Caco-2 (cell line): Measurements from ENCODE around the gene MRPL46. TPM values are rescaled to one million over a fixed set of nuclear protein-coding genes. Genes with fewer than 3 reads are reported as not detected.

ENCODE experiments used
- BruUV-seq: library from RNA; stranded (reverse); fragments of 400-500 nt; replicated peaks from 2 replicates; lab custom pipeline; 2021; lab: Mats Ljungman, UMichigan
- CTCF ChIA-PET: fragments of 300-600 bp; sonication (Branson Sonifier 250); formaldehyde crosslinking; loops from one replicate; lab custom pipeline; 2022; ENCODE audit warnings: antibody characterized with exemption; lab: Charles Lee
- POLR2A ChIA-PET: fragments of 300-600 bp; sonication (Branson Sonifier 250); formaldehyde crosslinking; loops from one replicate; lab custom pipeline; 2022; ENCODE audit warnings: antibody characterized with exemption; lab: Charles Lee
- DNase-seq, 2 experiments: peaks; one replicate each; pipeline versions ENCODE4 v3.0.0 to v3.0.0-alpha.2; 2020 to 2022
- H3K27me3 ChIP-seq: replicated peaks from 2 replicates; pipeline ENCODE4 v1.6.0; 2011; ENCODE audit warnings: low read length; ENCODE audit not compliant: control insufficient read depth, insufficient read depth
- H3K36me3 ChIP-seq: 2 replicates; pipeline ENCODE4 v1.5.1; 2011; ENCODE audit warnings: low read length; ENCODE audit not compliant: control insufficient read depth, insufficient read depth
- H3K4me1 ChIP-seq: fragments of 250-450 bp; sonication (Bioruptor Pico); 2 replicates; pipeline ENCODE4 v1.5.1; 2020; ENCODE audit warnings: mild to moderate bottlenecking
- H3K4me3 ChIP-seq: 2 replicates; pipeline ENCODE4 v1.5.1; 2011; ENCODE audit warnings: low read depth, mild to moderate bottlenecking, control low read depth, low read length
- H3K9me3 ChIP-seq: fragments of 250-450 bp; sonication (Bioruptor Pico); 2 replicates; pipeline ENCODE4 v1.5.1; 2020; ENCODE audit warnings: mild to moderate bottlenecking, moderate library complexity
- H3K27ac Mint-ChIP-seq: one replicate; pipeline ENCODE4 v1.8.0; 2022; ENCODE audit warnings: mixed read lengths; ENCODE audit not compliant: unreplicated experiment
- H3K27me3 Mint-ChIP-seq: one replicate; pipeline ENCODE4 v1.8.0; 2022; ENCODE audit warnings: mixed read lengths; ENCODE audit not compliant: insufficient read depth, unreplicated experiment
- H3K36me3 Mint-ChIP-seq: one replicate; pipeline ENCODE4 v1.8.0; 2022; ENCODE audit warnings: mild to moderate bottlenecking, mixed read lengths; ENCODE audit not compliant: insufficient read depth, unreplicated experiment
- H3K4me1 Mint-ChIP-seq: one replicate; pipeline ENCODE4 v1.8.0; 2022; ENCODE audit warnings: low read depth, mixed read lengths; ENCODE audit not compliant: unreplicated experiment
- H3K4me3 Mint-ChIP-seq: one replicate; pipeline ENCODE4 v1.8.0; 2022; ENCODE audit warnings: mild to moderate bottlenecking, moderate library complexity, mixed read lengths; ENCODE audit not compliant: unreplicated experiment
- H3K9me3 Mint-ChIP-seq: one replicate; pipeline ENCODE4 v1.8.0; 2022; ENCODE audit warnings: mixed read lengths; ENCODE audit not compliant: unreplicated experiment
- CTCF ChIP-seq, 2 experiments: fragments of 200-600 bp in 1 of 2; IDR thresholded peaks; 1 replicate in 1 of 2; 2 replicates in 1 of 2; pipeline versions ENCODE4 v1.5.1 to v1.8.0; 2011 to 2022; ENCODE audit warnings: antibody characterized with exemption in 1 of 2, control low read depth in 1 of 2, inconsistent platforms in 1 of 2, low read depth in 1 of 2, low read length in 1 of 2, mild to moderate bottlenecking in 1 of 2, moderate library complexity in 1 of 2; ENCODE audit not compliant: insufficient read depth in 1 of 2, severe bottlenecking in 1 of 2, unreplicated experiment in 1 of 2
- intact Hi-C: fragments of 100-400 bp; cut with micrococcal nuclease; formaldehyde crosslinking; loops from one replicate; pipeline ENCODE4 v1.10.0; 2022; ENCODE audit not compliant: unreplicated experiment
- total RNA-seq: library from RNA; stranded (reverse); gene quantifications from 2 replicates; pipeline ENCODE4 v1.2.3, GENCODE V29; 2022

The MRPL46 gene
- total RNA-seq, 1 experiment from 2014 or later, result 44.5 TPM

DNA sequence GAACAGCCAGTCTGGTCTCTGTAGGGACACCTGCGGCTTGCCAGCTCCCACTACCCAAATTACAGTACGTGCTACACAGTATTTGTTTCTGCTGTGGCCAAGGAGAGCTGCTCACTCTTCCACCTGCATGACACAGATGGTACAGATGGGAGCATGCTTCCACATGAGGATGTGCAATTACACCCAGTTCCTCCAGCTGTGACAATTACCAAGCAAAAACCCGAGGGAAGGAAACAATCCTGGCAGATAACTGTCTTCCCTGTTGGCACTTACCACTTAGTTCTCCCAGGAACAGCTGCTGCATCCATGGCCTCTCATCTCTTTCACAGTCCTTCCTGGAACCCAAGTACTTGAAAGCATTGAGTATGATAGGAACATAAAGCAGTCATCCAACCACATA lies 44.9 kb upstream of the MRPL46 start:
- Histone ChIP-seq H3K27me3 (no peaks in the 10 kb centered on the region), H3K4me3 (no peak overlapping the region), H3K4me1 (no peaks in the 10 kb centered on the region), H3K9me3 (no peaks in the 10 kb centered on the region), H3K36me3 (no peaks in the 10 kb centered on the region)
- POLR2A ChIA-PET, result no interaction called here
- no peak overlapping the region for H3K4me3 Mint-ChIP-seq
- H3K27ac Mint-ChIP-seq, result no peak overlapping the region
- no peaks in the 10 kb centered on the region for H3K36me3 Mint-ChIP-seq
- H3K9me3 Mint-ChIP-seq, result no peaks in the 10 kb centered on the region
- BruUV-seq, result no TSS peak
- DNase-seq, result no peak
- intact Hi-C loops, result no loop called here
- H3K27me3 Mint-ChIP-seq, result no peaks in the 10 kb centered on the region
- CTCF ChIA-PET, result no interaction called here
- no peaks in the 10 kb centered on the region for H3K4me1 Mint-ChIP-seq
- TF ChIP-seq CTCF (IDR thresholded peaks at IDR 0.05; ENCODE audit: insufficient read depth in 1 of 2, low read depth in 1 of 2, low read length in 1 of 2, severe bottlenecking in 1 of 2, unreplicated experiment in 1 of 2), result no peak

GRCh38 chr15:88511161-88511560 lies 44.0 kb upstream of the MRPL46 start:
- Mint-ChIP-seq H3K4me1 (no peaks in the 10 kb centered on the region), H3K4me3 (no peak overlapping the region), H3K27ac (no peak overlapping the region), H3K9me3 (no peaks in the 10 kb centered on the region), H3K27me3 (no peaks in the 10 kb centered on the region), H3K36me3 (no peaks in the 10 kb centered on the region)
- no peaks in the 10 kb centered on the region for H3K27me3 ChIP-seq
- H3K4me3 ChIP-seq, result no peak overlapping the region
- TF ChIP-seq CTCF (IDR thresholded peaks at IDR 0.05; ENCODE audit: insufficient read depth in 1 of 2, low read depth in 1 of 2, low read length in 1 of 2, severe bottlenecking in 1 of 2, unreplicated experiment in 1 of 2), result no peak
- H3K36me3 ChIP-seq, result no peaks in the 10 kb centered on the region
- intact Hi-C loops, result no loop called here
- no peaks in the 10 kb centered on the region for H3K9me3 ChIP-seq
- no peaks in the 10 kb centered on the region for H3K4me1 ChIP-seq
- ChIA-PET CTCF (no interaction called here), POLR2A (no interaction called here)
- BruUV-seq, result no TSS peak
- DNase-seq, result no peak

- Histone ChIP-seq H3K4me1 (no peaks in the 10 kb centered on the region), H3K9me3 (no peaks in the 10 kb centered on the region), H3K36me3 (no peaks in the 10 kb centered on the region), H3K4me3 (no peak overlapping the region), H3K27me3 (no peaks in the 10 kb centered on the region)
- ChIA-PET CTCF (no interaction called here), POLR2A (no interaction called here)
- no peaks in the 10 kb centered on the region for H3K4me1 Mint-ChIP-seq
- no peak for DNase-seq
- intact Hi-C loops, result no loop called here
- no peak overlapping the region for H3K27ac Mint-ChIP-seq
- TF ChIP-seq CTCF (IDR thresholded peaks at IDR 0.05; ENCODE audit: insufficient read depth in 1 of 2, low read depth in 1 of 2, low read length in 1 of 2, severe bottlenecking in 1 of 2, unreplicated experiment in 1 of 2), result no peak
- H3K27me3 Mint-ChIP-seq, result no peaks in the 10 kb centered on the region
- H3K9me3 Mint-ChIP-seq, result no peaks in the 10 kb centered on the region
- no peaks in the 10 kb centered on the region for H3K36me3 Mint-ChIP-seq
- H3K4me3 Mint-ChIP-seq, result no peak overlapping the region
- BruUV-seq, result no TSS peak
Measured at GRCh38 chr15:88509964-88510363, 42.8 kb upstream of the MRPL46 start.
